HepG2 (cell line): ENCODE results near the gene SMIM41.

Experiments used
- PHF8 ChIP-seq: sonication (generic); formaldehyde crosslinking; IDR thresholded peaks from 2 replicates; pipeline ENCODE4 v1.5.0; 2020; ENCODE audit warnings: missing genetic modification reagents
- RFX5 ChIP-seq: IDR thresholded peaks from 2 replicates; pipeline ENCODE4 v1.6.1; 2011; ENCODE audit warnings: low read depth, low read length, improper control_type of control experiment
- SATB2 ChIP-seq: sonication (generic); formaldehyde crosslinking; IDR thresholded peaks from 2 replicates; pipeline ENCODE4 v1.5.0; 2020; ENCODE audit warnings: missing genetic modification reagents
- SRSF1 ChIP-seq: fragments of 200-400 bp; formaldehyde crosslinking; optimal IDR thresholded peaks from 2 replicates; pipeline ENCODE3; 2017; ENCODE audit warnings: mild to moderate bottlenecking, low read depth, low read length, moderate library complexity
- ZFP36 ChIP-seq: fragments of 150-350 bp; IDR thresholded peaks from 2 replicates; pipeline ENCODE4 v1.6.1; 2018; ENCODE audit warnings: borderline replicate concordance, low read length, low read depth; ENCODE audit not compliant: partially characterized antibody
- ZKSCAN8 ChIP-seq: IDR thresholded peaks from 2 replicates; pipeline ENCODE4 v1.6.1; 2016; ENCODE audit warnings: borderline replicate concordance, missing genetic modification reagents, missing compliant biosample characterization
- ZNF274 ChIP-seq: sonication (generic); formaldehyde crosslinking; IDR thresholded peaks from 2 replicates; pipeline ENCODE4 v1.5.1; 2020; ENCODE audit warnings: mild to moderate bottlenecking, missing genetic modification reagents
- TF ChIP-seq, protein P1 (sequence below): sonication (generic); formaldehyde crosslinking; IDR thresholded peaks from 2 replicates; pipeline ENCODE4 v1.5.0; 2020; ENCODE audit warnings: mild to moderate bottlenecking, missing genetic modification reagents, moderate library complexity
- TF ChIP-seq, protein P2 (sequence below): IDR thresholded peaks from 2 replicates; pipeline ENCODE4 v1.6.1; 2016; ENCODE audit warnings: mild to moderate bottlenecking, missing biosample characterization, missing genetic modification reagents
- TF ChIP-seq, protein P3 (sequence below): sonication (generic); formaldehyde crosslinking; IDR thresholded peaks from 2 replicates; pipeline ENCODE4 v1.4.0; 2020; ENCODE audit warnings: missing genetic modification reagents
- TF ChIP-seq, protein P4 (sequence below): IDR thresholded peaks from 2 replicates; pipeline ENCODE4 v1.6.1; 2016; ENCODE audit warnings: low read depth, control low read depth
- TF ChIP-seq, protein P5 (sequence below), 2 experiments: IDR thresholded peaks; 2 replicates each; pipeline ENCODE4 v1.6.1; 2011 to 2012; ENCODE audit warnings: low read length in 2 of 2, borderline replicate concordance in 1 of 2, low read depth in 1 of 2, mild to moderate bottlenecking in 1 of 2, moderate library complexity in 1 of 2

DNA sequence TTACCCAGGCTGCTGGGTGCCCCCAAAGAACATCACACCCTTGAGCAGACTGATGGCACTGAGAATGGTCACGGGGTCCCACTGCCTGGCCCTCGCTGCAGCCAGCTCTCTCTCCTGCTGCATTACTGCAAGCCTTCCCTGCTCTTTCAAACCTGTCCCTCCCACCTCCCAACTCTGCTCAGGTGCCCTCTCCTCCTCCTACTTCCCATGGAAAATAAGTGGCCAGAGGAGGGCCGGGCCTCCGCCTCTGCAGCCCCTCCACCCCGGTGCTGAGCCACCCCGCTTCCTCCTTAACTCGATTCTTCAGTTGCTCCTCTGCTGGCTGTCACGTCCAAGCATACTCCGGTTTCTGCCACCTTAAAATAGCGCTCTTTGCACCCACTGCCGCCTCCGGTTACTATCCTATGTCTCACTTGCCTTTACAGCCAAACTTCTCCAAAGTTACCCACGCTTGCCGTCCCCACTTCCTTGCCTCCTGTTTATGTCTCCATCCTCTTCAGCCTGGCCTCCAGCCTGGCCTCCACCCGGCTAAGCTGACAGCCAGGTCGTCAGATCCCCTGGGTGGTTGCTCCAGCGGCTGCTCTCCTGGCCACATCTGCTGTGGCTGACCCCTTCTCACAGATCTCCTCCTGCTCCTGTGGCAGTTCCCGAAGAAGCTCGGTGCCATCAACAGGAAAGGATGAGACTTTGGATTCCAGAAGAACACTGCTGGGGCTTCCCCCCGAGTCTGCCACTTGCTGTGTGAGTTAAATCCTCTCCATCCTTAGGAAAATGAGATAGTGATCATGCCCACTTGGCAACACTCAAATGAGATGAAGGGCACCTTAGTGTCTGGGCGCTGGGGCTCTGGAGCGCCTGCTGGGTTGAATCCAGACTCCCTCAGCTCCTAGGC lies 7.7 kb downstream of the SMIM41 start:
- no peak for TF ChIP-seq SATB2 (CRISPR knock-in tag)
- TF ChIP-seq ZNF274 (CRISPR knock-in tag), result no peak
- TF ChIP-seq, protein P1, sequence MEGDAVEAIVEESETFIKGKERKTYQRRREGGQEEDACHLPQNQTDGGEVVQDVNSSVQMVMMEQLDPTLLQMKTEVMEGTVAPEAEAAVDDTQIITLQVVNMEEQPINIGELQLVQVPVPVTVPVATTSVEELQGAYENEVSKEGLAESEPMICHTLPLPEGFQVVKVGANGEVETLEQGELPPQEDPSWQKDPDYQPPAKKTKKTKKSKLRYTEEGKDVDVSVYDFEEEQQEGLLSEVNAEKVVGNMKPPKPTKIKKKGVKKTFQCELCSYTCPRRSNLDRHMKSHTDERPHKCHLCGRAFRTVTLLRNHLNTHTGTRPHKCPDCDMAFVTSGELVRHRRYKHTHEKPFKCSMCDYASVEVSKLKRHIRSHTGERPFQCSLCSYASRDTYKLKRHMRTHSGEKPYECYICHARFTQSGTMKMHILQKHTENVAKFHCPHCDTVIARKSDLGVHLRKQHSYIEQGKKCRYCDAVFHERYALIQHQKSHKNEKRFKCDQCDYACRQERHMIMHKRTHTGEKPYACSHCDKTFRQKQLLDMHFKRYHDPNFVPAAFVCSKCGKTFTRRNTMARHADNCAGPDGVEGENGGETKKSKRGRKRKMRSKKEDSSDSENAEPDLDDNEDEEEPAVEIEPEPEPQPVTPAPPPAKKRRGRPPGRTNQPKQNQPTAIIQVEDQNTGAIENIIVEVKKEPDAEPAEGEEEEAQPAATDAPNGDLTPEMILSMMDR (CRISPR knock-in tag), result no peak
- TF ChIP-seq RFX5, result no peak
- TF ChIP-seq, protein P2, sequence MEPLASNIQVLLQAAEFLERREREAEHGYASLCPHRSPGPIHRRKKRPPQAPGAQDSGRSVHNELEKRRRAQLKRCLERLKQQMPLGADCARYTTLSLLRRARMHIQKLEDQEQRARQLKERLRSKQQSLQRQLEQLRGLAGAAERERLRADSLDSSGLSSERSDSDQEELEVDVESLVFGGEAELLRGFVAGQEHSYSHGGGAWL (CRISPR knock-in tag), result no peak
- TF ChIP-seq, protein P3, sequence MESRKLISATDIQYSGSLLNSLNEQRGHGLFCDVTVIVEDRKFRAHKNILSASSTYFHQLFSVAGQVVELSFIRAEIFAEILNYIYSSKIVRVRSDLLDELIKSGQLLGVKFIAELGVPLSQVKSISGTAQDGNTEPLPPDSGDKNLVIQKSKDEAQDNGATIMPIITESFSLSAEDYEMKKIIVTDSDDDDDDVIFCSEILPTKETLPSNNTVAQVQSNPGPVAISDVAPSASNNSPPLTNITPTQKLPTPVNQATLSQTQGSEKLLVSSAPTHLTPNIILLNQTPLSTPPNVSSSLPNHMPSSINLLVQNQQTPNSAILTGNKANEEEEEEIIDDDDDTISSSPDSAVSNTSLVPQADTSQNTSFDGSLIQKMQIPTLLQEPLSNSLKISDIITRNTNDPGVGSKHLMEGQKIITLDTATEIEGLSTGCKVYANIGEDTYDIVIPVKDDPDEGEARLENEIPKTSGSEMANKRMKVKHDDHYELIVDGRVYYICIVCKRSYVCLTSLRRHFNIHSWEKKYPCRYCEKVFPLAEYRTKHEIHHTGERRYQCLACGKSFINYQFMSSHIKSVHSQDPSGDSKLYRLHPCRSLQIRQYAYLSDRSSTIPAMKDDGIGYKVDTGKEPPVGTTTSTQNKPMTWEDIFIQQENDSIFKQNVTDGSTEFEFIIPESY (CRISPR knock-in tag), result no peak
- TF ChIP-seq, protein P4, sequence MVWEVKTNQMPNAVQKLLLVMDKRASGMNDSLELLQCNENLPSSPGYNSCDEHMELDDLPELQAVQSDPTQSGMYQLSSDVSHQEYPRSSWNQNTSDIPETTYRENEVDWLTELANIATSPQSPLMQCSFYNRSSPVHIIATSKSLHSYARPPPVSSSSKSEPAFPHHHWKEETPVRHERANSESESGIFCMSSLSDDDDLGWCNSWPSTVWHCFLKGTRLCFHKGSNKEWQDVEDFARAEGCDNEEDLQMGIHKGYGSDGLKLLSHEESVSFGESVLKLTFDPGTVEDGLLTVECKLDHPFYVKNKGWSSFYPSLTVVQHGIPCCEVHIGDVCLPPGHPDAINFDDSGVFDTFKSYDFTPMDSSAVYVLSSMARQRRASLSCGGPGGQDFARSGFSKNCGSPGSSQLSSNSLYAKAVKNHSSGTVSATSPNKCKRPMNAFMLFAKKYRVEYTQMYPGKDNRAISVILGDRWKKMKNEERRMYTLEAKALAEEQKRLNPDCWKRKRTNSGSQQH, result no peak
- no peak for TF ChIP-seq SRSF1
- TF ChIP-seq, protein P5, sequence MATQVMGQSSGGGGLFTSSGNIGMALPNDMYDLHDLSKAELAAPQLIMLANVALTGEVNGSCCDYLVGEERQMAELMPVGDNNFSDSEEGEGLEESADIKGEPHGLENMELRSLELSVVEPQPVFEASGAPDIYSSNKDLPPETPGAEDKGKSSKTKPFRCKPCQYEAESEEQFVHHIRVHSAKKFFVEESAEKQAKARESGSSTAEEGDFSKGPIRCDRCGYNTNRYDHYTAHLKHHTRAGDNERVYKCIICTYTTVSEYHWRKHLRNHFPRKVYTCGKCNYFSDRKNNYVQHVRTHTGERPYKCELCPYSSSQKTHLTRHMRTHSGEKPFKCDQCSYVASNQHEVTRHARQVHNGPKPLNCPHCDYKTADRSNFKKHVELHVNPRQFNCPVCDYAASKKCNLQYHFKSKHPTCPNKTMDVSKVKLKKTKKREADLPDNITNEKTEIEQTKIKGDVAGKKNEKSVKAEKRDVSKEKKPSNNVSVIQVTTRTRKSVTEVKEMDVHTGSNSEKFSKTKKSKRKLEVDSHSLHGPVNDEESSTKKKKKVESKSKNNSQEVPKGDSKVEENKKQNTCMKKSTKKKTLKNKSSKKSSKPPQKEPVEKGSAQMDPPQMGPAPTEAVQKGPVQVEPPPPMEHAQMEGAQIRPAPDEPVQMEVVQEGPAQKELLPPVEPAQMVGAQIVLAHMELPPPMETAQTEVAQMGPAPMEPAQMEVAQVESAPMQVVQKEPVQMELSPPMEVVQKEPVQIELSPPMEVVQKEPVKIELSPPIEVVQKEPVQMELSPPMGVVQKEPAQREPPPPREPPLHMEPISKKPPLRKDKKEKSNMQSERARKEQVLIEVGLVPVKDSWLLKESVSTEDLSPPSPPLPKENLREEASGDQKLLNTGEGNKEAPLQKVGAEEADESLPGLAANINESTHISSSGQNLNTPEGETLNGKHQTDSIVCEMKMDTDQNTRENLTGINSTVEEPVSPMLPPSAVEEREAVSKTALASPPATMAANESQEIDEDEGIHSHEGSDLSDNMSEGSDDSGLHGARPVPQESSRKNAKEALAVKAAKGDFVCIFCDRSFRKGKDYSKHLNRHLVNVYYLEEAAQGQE (IDR thresholded peaks at IDR 0.05; ENCODE audit: borderline replicate concordance in 1 of 2, low read depth in 1 of 2, low read length in 2 of 2), result no peak
- TF ChIP-seq ZFP36, result no peak
- TF ChIP-seq PHF8 (CRISPR knock-in tag), result no peak
- TF ChIP-seq ZKSCAN8 (CRISPR knock-in tag), result no peak
